Duodenal mucosa (tissue), 2 donors: ENCODE data around the gene ZNF836.
"Not testable (repeated sequence)": the region's sequence is repeated elsewhere in the genome, so short reads cannot be mapped to it uniquely, and the experiment has no call there.

ENCODE experiments used
- H3K27ac ChIP-seq: one replicate; pipeline ENCODE4 v1.7.0; 2013; ENCODE audit warnings: low read depth, low read length
- H3K27me3 ChIP-seq, 2 donors: one replicate each; pipeline ENCODE4 v1.7.0; 2013; ENCODE audit warnings: low read length in 2 of 2, control low read depth in 1 of 2; ENCODE audit not compliant: insufficient read depth in 2 of 2, control insufficient read depth in 1 of 2
- H3K36me3 ChIP-seq, 2 donors: one replicate each; pipeline ENCODE4 v1.7.0; 2013; ENCODE audit warnings: low read length in 2 of 2, control low read depth in 1 of 2; ENCODE audit not compliant: insufficient read depth in 2 of 2, control insufficient read depth in 1 of 2
- H3K4me1 ChIP-seq, 2 donors: one replicate each; pipeline ENCODE4 v1.7.0; 2013; ENCODE audit warnings: low read length in 2 of 2, control low read depth in 1 of 2; ENCODE audit not compliant: insufficient read depth in 2 of 2, control insufficient read depth in 1 of 2
- H3K4me3 ChIP-seq, 2 donors: one replicate each; pipeline ENCODE4 v1.7.0; 2013; ENCODE audit warnings: low read length in 2 of 2, low read depth in 1 of 2
- H3K9ac ChIP-seq, 2 donors: one replicate each; pipeline ENCODE4 v1.7.0; 2013; ENCODE audit warnings: low read length in 2 of 2, low read depth in 1 of 2
- H3K9me3 ChIP-seq, 2 donors: one replicate each; pipeline ENCODE4 v1.7.0; 2013; ENCODE audit warnings: low read length in 2 of 2, control low read depth in 1 of 2; ENCODE audit not compliant: control insufficient read depth in 1 of 2

ZNF836 gene

GRCh38 chr19:52200755-52201391 lies 29.5 kb upstream of the ZNF836 start:
- peaks cover 56 to 84% of the 10 kb centered on the region in 2 donors for H3K36me3 ChIP-seq
- H3K9me3 ChIP-seq, H3K27me3 ChIP-seq, H3K27ac ChIP-seq, H3K9ac ChIP-seq, H3K4me3 ChIP-seq, H3K4me1 ChIP-seq: not testable (repeated sequence)

DNA sequence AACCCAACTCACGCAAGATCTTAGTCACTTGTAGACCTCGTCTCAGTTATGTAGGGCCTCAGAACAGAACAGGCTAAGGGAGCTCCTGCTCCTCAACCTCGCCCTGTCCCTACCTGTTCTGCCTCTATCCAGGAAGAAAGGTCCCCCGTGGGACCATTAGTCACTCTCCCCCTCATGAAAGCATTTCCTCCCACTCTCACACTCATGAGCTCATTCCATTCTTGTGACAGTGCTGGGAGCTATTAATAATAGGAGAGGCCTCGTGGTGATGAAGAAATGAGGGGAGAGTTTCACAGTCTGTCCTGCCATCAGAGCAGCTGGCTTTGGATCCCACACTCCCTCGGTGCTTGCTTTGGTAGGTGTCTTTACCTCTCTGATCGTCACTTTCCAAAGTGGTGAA lies 28.6 kb upstream of the ZNF836 start:
- no peaks in the 10 kb centered on the region for H3K27me3 ChIP-seq
- H3K9me3 ChIP-seq, result no peaks in the 10 kb centered on the region
- H3K4me3 ChIP-seq, result no peak overlapping the region
- no peak overlapping the region for H3K9ac ChIP-seq
- H3K4me1 ChIP-seq, result peaks cover 0 to 10% of the 10 kb centered on the region in 2 donors
- H3K36me3 ChIP-seq, result peaks cover 56 to 84% of the 10 kb centered on the region in 2 donors
- no peak overlapping the region for H3K27ac ChIP-seq

DNA sequence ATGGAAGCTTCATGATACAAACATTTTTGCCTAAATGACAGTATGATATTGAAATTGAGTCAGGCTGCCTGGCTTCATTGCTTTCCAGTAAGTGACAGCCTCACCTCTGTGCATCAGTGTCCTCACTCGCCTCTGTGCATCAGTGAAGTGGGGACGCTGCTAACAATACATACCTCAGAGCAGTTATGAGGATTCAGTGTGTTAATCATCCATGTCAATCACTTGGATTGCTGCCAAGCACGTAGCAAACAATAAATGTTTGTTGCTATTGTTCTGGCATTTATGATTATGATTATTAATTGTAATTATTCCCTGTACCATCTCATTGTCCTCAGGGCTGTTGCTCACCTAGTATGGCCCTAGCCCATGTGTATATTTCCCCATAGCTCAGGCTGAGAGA lies 27.3 kb upstream of the ZNF836 start:
- Histone ChIP-seq H3K27me3 (no peaks in the 10 kb centered on the region), H3K36me3 (peaks cover 45 to 83% of the 10 kb centered on the region in 2 donors), H3K4me3 (no peak overlapping the region), H3K27ac (no peak overlapping the region), H3K9me3 (no peaks in the 10 kb centered on the region), H3K9ac (no peak overlapping the region), H3K4me1 (peaks cover 7 to 20% of the 10 kb centered on the region in 2 donors)

GRCh38 chr19:52197964-52198363 lies 26.5 kb upstream of the ZNF836 start:
- no peak overlapping the region for H3K27ac ChIP-seq
- H3K9ac ChIP-seq, result no peak overlapping the region
- peaks cover 41 to 81% of the 10 kb centered on the region in 2 donors for H3K36me3 ChIP-seq
- no peak overlapping the region for H3K4me3 ChIP-seq
- peaks cover 11 to 24% of the 10 kb centered on the region in 2 donors for H3K4me1 ChIP-seq
- H3K9me3 ChIP-seq, result no peaks in the 10 kb centered on the region
- H3K27me3 ChIP-seq, result no peaks in the 10 kb centered on the region

DNA sequence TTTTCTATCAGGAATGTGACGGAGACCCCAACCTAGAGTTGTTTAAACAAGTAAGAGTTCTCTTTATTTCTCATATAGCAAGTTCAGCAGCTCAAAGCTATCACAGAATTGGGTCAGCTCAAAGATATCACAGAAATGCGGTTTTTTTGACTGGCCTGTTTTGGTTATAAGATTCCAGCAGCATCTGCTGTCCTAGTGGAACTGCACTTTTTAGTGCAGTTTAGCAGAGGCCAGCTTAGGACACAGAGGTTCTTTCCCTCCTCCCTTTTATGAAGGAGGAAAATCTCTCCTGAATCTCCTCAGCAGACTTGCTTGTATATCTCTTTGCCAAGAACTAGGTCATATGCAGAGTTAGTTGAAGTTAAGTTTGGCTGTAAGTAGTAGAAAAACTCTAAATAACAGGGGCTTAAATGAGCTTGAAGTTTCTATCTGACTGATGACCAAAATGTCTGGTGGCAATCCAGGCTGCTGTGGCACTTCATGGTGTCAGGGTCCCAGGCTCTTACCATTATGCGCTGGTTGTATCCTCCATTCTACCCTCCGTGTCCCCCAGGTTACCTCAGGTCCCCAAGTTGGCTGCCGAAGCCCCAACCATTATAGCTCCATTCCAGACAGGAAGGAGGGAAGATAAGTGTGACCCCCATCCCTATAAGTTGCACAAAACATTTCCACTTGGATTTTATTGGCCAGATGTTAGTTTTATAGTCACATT lies 25.0 kb upstream of the ZNF836 start:
- Histone ChIP-seq H3K27ac (no peak overlapping the region), H3K36me3 (peaks cover 30 to 71% of the 10 kb centered on the region in 2 donors), H3K4me3 (no peak overlapping the region), H3K9ac (no peak overlapping the region), H3K9me3 (no peaks in the 10 kb centered on the region), H3K4me1 (peaks cover 26 to 39% of the 10 kb centered on the region in 2 donors), H3K27me3 (no peaks in the 10 kb centered on the region)

DNA sequence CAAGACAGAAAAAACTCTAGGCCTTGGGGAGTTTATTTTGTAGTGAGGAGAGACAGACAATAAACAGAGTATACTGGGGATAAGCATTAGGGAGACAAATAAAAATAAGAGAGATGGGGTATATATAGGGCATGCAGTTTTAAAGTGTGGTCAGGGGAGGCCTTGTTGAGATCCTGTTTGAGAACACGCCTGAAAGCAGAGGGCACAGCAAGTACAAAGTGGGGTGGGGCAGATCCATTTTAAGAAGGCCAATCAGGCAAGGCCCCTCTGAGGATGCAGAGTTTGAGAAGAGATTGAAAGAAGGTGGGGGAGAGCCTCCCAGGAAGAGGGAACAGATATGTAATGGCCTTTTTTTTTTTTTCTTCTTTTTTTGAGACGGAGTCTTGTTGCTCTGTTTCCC lies 20.5 kb upstream of the ZNF836 start:
- Histone ChIP-seq H3K4me3 (peak overlapping the region; percentile 89 to 91), H3K4me1 (peaks cover 38 to 43% of the 10 kb centered on the region in 2 donors)

DNA sequence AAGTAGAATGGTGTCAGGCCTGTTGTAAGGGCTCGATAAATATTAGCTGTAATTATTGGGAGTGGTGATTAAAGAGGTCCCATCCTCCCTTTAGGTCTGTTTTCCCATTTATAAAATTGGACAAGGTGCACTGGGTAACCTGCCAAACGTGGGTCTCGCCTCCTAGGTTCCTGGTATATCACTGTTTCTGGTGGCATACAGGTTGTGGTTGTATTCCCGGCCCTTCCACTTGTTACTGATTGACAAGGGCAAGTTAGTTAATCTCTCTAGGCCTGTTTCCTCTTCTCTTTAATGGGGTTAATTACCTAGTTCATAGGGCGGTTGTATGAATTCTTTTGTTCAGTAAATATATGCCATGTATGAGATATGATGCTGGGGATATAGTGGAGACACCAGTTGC lies 20.0 kb upstream of the ZNF836 start:
- Histone ChIP-seq H3K4me1 (peaks cover 38 to 43% of the 10 kb centered on the region in 2 donors), H3K9ac (peak overlapping the region; percentile 92 to 97)

More for the DNA sequence above, 20.5 kb upstream of the ZNF836 start:
- peak overlapping the region; percentile 7 for H3K27ac ChIP-seq
- peaks cover 26 to 42% of the 10 kb centered on the region in 2 donors for H3K36me3 ChIP-seq
- H3K9me3 ChIP-seq, result no peaks in the 10 kb centered on the region
- no peaks in the 10 kb centered on the region for H3K27me3 ChIP-seq
- H3K9ac ChIP-seq, result peak overlapping the region in 1 of 2 donors; percentile 39

GRCh38 chr19:52190487-52191293 lies 19.3 kb upstream of the ZNF836 start:
- Histone ChIP-seq H3K27me3 (no peaks in the 10 kb centered on the region), H3K27ac (peak overlapping the region; percentile 99), H3K4me1 (peaks cover 38 to 43% of the 10 kb centered on the region in 2 donors), H3K4me3 (peak overlapping the region; percentile 89 to 91), H3K9ac (peak overlapping the region; percentile 92 to 97), H3K9me3 (no peaks in the 10 kb centered on the region), H3K36me3 (peaks cover 13 to 30% of the 10 kb centered on the region in 2 donors)

More for the DNA sequence above, 20.0 kb upstream of the ZNF836 start:
- Histone ChIP-seq H3K36me3 (peaks cover 20 to 36% of the 10 kb centered on the region in 2 donors), H3K4me3 (peak overlapping the region; percentile 89 to 91), H3K27ac (peak overlapping the region; percentile 99), H3K27me3 (no peaks in the 10 kb centered on the region), H3K9me3 (no peaks in the 10 kb centered on the region)

DNA sequence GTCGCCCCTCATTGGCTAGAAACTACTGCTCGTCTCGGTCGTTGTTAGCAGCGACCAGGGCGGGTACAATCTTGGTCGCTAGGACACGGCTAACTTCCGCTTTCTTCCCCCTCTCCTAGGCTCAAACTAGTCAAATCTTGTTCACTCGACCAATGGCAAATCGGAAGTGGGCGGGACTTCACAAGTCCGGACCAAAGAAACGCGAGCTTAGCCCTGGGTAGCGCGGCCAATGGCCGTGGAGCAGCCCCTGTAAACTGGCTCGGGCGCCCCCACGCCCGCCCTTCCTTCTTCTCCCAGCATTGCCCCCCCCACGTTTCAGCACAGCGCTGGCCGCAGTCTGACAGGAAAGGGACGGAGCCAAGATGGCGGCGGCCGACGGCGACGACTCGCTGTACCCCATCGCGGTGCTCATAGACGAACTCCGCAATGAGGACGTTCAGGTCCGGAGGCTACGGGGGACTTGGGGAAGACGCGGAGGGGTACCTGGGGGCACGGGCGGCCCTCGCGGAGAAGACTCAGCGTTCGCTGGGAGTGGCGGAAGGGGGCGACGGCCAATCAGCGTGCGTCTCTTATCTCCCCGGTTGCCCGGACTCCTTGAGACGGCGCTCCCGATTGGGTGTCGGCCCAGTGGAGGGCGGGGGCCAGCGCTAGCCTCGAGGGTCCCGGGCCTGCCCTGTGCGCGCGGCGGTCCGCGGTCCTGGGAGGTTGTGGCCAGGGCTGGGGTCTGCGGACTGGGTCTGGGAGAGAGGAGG lies 18.5 kb upstream of the ZNF836 start, which contains the start of gene PPP2R1A:
Gene PPP2R1A (plus strand): TSS at position 318 of the 752 bp plus-strand sequence. CDS start 45 bp downstream, at position 363.
- Histone ChIP-seq H3K9ac (peak within 1 kb of the TSS; percentile 92 to 97), H3K4me1 (peaks cover 38% of the 10 kb centered on the region in 2 donors), H3K27ac (peak within 1 kb of the TSS; percentile 99), H3K36me3 (peaks cover 7 to 22% of the 10 kb centered on the region in 2 donors), H3K4me3 (peak within 1 kb of the TSS; percentile 89 to 91), H3K27me3 (no peaks in the 10 kb centered on the region), H3K9me3 (no peaks in the 10 kb centered on the region)
